Brain microvascular endothelial cell (primary cell): Measurements from ENCODE around the gene SLC12A9.
"Not testable (repeated sequence)": the region's sequence is repeated elsewhere in the genome, so short reads cannot be mapped to it uniquely, and the experiment has no call there.

Experiments
- DNase-seq: peaks from one replicate; pipeline ENCODE4 v3.0.0-alpha.2; 2020
- H3K27ac ChIP-seq: fragments of 250-450 bp; sonication (Bioruptor Pico); 2 replicates; pipeline ENCODE4 v1.5.1; 2020; ENCODE audit warnings: mild to moderate bottlenecking, moderate library complexity
- H3K27me3 ChIP-seq: fragments of 250-450 bp; sonication (Bioruptor Pico); replicated peaks from 2 replicates; pipeline ENCODE4 v1.5.1; 2020; ENCODE audit warnings: mild to moderate bottlenecking
- H3K36me3 ChIP-seq: fragments of 250-450 bp; sonication (Bioruptor Pico); replicated peaks from 2 replicates; pipeline ENCODE4 v1.5.1; 2020; ENCODE audit warnings: mild to moderate bottlenecking
- H3K4me3 ChIP-seq: 2 replicates; pipeline ENCODE4 v1.5.1; 2011; ENCODE audit warnings: low read depth, mild to moderate bottlenecking, control low read depth, low read length, moderate library complexity
- in situ Hi-C: cut with HindIII; loops from 2 replicates; pipeline ENCODE4 v1.10.0; 2017; ENCODE audit warnings: low sequenced_read_pairs, low pct_ligation_motif_present
- TF ChIP-seq, protein P1 (sequence below): IDR thresholded peaks from 2 replicates; pipeline ENCODE4 v1.5.1; 2011; ENCODE audit warnings: low read depth, mild to moderate bottlenecking, moderate library complexity, low read length, control low read depth, inconsistent platforms; ENCODE audit errors: missing control alignments

The SLC12A9 gene

DNA sequence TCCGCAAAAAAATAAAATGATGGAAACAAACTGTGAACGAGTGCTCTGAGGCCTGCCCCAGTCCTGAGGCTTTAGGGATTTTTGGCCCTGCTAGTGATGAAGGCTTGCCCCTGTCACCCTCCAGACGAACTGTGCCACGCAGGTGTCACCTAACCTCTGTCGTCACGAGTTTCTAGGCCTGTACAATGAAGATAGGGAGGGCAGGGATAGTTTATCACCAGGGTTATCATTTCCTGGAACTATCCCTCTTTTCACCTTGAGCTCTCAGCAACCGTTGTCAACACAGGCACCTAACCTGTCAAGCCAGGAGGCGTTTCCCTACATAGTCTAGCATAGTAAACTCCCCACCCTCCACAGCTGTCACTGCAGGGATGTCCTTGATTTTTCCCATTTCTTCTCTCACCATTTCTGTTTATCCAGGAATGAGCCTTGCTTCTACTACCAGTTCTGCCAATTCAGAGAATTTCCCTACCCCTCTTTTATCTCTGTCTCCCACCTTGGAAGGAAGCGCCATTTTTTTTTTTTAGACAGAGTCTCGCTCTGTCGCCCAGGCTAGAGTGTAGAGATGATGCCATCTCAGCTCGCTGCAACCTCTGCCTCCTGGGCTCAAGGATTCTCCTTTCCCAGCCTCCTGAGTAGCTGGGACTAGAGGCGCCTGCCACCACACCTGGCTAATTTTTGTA is 45.4 kb downstream of the SLC12A9 start:
- Histone ChIP-seq H3K36me3 (no peaks in the 10 kb centered on the region), H3K4me3 (no peak overlapping the region), H3K27ac (no peak overlapping the region), H3K27me3 (peaks cover 15% of the 10 kb centered on the region)
- TF ChIP-seq, protein P1, sequence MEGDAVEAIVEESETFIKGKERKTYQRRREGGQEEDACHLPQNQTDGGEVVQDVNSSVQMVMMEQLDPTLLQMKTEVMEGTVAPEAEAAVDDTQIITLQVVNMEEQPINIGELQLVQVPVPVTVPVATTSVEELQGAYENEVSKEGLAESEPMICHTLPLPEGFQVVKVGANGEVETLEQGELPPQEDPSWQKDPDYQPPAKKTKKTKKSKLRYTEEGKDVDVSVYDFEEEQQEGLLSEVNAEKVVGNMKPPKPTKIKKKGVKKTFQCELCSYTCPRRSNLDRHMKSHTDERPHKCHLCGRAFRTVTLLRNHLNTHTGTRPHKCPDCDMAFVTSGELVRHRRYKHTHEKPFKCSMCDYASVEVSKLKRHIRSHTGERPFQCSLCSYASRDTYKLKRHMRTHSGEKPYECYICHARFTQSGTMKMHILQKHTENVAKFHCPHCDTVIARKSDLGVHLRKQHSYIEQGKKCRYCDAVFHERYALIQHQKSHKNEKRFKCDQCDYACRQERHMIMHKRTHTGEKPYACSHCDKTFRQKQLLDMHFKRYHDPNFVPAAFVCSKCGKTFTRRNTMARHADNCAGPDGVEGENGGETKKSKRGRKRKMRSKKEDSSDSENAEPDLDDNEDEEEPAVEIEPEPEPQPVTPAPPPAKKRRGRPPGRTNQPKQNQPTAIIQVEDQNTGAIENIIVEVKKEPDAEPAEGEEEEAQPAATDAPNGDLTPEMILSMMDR, result no peak
- in situ Hi-C loops, result no loop called here
- DNase-seq, result no peak

DNA sequence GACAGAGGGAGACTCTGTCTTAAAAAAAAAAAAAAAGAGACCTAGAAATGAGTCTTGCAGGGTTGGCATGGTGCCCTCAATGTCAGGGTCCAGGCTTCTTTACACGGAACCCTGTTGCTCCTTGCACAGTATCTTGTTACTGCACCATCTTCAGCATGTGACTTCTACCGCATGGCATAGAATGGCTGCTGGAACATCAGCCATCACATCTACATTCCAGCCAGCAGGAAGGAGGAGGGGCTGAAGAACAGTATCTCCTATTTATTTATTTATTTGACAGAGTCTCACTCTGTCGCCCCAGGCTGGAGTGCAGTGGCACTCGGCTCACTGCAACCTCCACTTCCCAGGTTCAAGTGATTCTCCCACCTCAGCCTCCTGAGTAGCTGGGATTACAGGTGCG is 46.9 kb downstream of the SLC12A9 start:
- DNase-seq, result no peak
- Histone ChIP-seq H3K27me3 (peaks cover 15% of the 10 kb centered on the region), H3K4me3 (no peak overlapping the region), H3K27ac (no peak overlapping the region), H3K36me3 (no peaks in the 10 kb centered on the region)
- in situ Hi-C loops, result no loop called here
- TF ChIP-seq, protein P1, result no peak

DNA sequence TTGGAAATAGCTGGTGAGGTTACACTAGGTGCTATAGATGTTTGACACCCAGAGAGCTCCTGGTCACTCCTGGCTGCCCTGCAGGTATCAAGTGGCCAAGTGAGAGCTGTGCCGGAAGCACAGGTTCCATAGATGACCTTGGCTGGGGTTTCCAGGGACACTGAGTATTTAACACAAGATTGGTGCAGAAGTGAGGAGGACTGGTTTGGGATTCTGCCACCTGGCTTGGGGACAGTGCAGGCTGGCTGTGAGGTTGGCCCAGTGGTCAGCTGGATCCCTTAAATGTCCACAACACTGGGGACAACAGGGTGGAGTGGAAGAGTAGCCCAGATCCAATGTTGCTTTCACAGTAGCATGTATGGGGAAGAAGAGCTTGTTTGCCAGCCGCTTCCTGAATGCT is 48.5 kb downstream of the SLC12A9 start:
- TF ChIP-seq, protein P1, result no peak
- Histone ChIP-seq H3K27me3 (peaks cover 7% of the 10 kb centered on the region), H3K4me3 (no peak overlapping the region), H3K36me3 (no peaks in the 10 kb centered on the region), H3K27ac (no peak overlapping the region)
- in situ Hi-C loops, result no loop called here
- no peak for DNase-seq

DNA sequence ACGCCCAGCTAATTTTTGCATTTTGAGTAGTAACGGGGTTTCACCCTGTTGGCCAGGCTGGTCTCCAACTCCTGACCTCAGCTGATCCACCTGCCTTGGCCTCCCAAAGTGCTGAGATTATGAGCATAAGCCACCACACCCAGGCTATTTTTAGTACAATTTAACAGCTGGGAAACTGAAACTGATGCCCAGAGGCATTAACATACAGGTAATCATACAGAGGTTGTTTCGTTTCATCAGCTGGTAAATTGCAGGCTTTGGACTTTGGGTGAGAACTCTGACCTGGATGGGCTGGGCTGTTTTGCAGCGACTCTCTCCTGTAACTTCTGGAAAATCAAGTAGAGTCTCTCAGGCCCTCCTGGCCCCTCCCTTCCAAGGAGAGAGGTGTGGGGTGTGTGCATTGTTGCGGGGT is 49.4 kb downstream of the SLC12A9 start:
- TF ChIP-seq, protein P1, result no peak
- in situ Hi-C loops, result no loop called here
- Histone ChIP-seq H3K27ac (no peak overlapping the region), H3K4me3 (no peak overlapping the region), H3K27me3 (no peaks in the 10 kb centered on the region), H3K36me3 (no peaks in the 10 kb centered on the region)
- no peak for DNase-seq

DNA sequence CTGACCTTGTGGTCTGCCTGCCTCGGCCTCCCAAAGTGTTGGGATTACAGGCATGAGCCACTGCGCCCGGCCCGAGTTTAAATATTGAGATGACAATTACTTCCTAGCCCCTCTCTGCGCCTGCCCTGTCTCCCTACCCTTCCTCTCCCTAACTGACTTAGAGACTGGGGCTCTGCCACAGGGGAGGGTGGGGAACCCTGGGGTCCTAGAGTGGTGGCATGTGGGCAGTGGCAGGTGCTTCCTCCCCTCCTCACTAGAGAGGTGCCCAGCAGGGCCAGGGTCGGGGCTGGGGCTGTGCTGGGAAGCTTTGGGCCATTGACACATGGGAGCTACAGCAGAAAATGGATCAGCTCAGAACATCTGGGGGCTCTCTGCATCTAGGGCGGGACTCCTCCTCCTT is 50.1 kb downstream of the SLC12A9 start:
- H3K4me3 ChIP-seq, result no peak overlapping the region
- no peak overlapping the region for H3K27ac ChIP-seq
- no peak for DNase-seq
- H3K36me3 ChIP-seq, result no peaks in the 10 kb centered on the region
- no peaks in the 10 kb centered on the region for H3K27me3 ChIP-seq
- in situ Hi-C loops, result no loop called here
- TF ChIP-seq, protein P1, result no peak

DNA sequence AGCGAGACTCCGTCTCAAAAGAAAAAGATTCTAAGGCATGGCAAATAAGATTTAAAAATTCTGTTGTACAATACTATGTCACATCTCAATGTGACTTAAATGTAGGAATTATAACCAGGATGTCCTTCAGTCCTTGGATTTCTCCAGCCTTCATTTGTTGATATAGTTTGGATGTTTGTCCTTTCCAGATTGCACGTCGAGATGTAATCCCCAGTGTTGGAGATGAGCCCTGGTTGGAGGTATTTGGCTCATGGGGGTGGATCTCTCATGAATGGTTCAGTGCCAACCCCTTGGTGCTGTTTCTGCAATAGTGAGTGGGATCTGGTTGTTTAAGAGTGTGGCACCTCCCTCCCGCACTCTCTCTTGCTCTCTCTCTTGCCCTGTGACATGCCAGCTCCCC is 56.0 kb downstream of the SLC12A9 start:
- no peak overlapping the region for H3K27ac ChIP-seq
- no peaks in the 10 kb centered on the region for H3K36me3 ChIP-seq
- in situ Hi-C loops, result no loop called here
- DNase-seq, result no peak
- H3K4me3 ChIP-seq, result no peak overlapping the region
- TF ChIP-seq, protein P1, result no peak
- no peaks in the 10 kb centered on the region for H3K27me3 ChIP-seq

DNA sequence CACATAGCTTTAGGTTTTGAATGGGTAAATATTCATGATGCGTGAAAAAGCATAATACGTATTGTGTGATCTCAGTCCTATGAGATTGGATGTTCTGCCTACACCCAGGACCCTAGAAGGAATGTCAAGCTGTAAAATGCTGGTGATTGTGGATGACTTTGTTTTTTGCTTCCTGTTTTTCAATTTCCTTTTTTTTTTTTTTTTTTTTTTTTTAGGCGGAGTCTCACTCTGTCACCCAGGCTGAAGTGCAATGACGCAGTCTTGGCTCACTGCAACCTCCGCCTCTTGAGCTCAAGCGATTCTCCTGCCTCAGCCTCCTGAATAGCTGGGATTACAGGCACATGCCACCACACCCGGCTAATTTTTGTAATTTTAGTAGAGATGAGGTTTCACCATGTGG is 57.9 kb downstream of the SLC12A9 start:
- DNase-seq, H3K36me3 ChIP-seq, H3K27me3 ChIP-seq, in situ Hi-C loops, H3K4me3 ChIP-seq, H3K27ac ChIP-seq: not testable (repeated sequence)
